Mucosa of descending colon (tissue), 3 donors: Measurements from ENCODE around the gene DUSP6. TPM values are rescaled to one million over a fixed set of nuclear protein-coding genes. Genes with fewer than 3 reads are reported as not detected.
"Not testable (repeated sequence)": the region's sequence is repeated elsewhere in the genome, so short reads cannot be mapped to it uniquely, and the experiment has no call there.

Source experiments
- ATAC-seq: fragments of 200-7000 bp; cut with Tn5 transposase; one replicate; pipeline ENCODE4 v1.9.1; 2020; ENCODE audit warnings: mild to moderate bottlenecking, moderate library complexity
- DNase-seq, 3 donors: peaks; one replicate each; pipeline ENCODE4 v3.0.0-alpha.2; 2020
- H3K36me3 ChIP-seq: fragments of 200-600 bp; one replicate; pipeline ENCODE4 v1.8.0; 2021; ENCODE audit warnings: low read depth, mild to moderate bottlenecking
- H3K4me1 ChIP-seq: fragments of 200-600 bp; one replicate; pipeline ENCODE4 v1.8.0; 2021; ENCODE audit warnings: low read depth, mild to moderate bottlenecking
- H3K4me3 ChIP-seq: fragments of 200-600 bp; one replicate; pipeline ENCODE4 v1.8.0; 2021; ENCODE audit warnings: mild to moderate bottlenecking
- H3K9me3 ChIP-seq: fragments of 200-600 bp; one replicate; pipeline ENCODE4 v1.8.0; 2021; ENCODE audit warnings: mild to moderate bottlenecking
- intact Hi-C, 2 donors: fragments of 100-400 bp; cut with DNase I in 1 of 2; cut with micrococcal nuclease in 1 of 2; formaldehyde crosslinking; loops; one replicate each; pipeline versions ENCODE4 v1.11.0 to v1.11.1; 2022; cut with DNase I, micrococcal nuclease
- total RNA-seq, 3 donors: library from RNA; stranded (reverse); fragmentation: NEBNext Ultra II Directional in 2 of 3; extraction: Animal tissue kit (Norgen Biotek cat#: 25700) in 2 of 3; gene quantifications; one replicate each; pipeline versions ENCODE4 v1.2.1 to v1.2.4, GENCODE V29; 2021 to 2023
- TF ChIP-seq, protein P1 (sequence below): fragments of 200-600 bp; IDR thresholded peaks from one replicate; pipeline ENCODE4 v1.8.0; 2022; ENCODE audit warnings: antibody characterized with exemption, mild to moderate bottlenecking
- donor health status: DM: no; HTN: no; CAD: no; lungs with moderate emphysema.
- donor health status: DM: no; HTN: no; CAD: no.
- donor health status: DM: no; HTN: yes; CAD: no.

DUSP6 gene
- total RNA-seq, 3 donors from 2014 or later, result 56.6 to 82.1 (median 65.0) TPM

DNA sequence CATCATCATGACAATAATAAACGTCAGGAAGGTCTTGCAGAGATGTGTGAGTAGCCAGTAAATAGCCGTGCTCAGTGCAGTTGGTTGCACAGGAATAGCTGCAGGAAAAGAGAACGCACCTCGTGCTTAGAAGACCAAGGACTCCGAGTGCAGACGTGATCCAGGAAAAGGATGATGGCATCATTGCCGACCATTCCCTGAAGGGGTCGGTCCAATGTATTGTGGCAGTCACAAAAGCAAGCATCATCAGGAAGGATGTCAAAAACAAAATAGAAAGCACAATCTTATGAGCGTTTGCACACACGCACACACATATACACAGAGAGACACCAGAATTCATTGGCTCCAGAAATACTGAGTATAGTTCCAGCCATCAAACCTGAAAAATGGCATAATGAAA, 12.8 kb downstream of the DUSP6 start:
- intact Hi-C loops, result no loop called here

GRCh38 chr12:89337136-89337535, 15.2 kb downstream of the DUSP6 start:
- ATAC-seq, intact Hi-C loops, DNase-seq, H3K36me3 ChIP-seq, H3K4me1 ChIP-seq, H3K9me3 ChIP-seq, H3K4me3 ChIP-seq: not testable (repeated sequence)

More for the DNA sequence above, 12.8 kb downstream of the DUSP6 start:
- ATAC-seq, result no peak
- Histone ChIP-seq H3K9me3 (no peaks in the 10 kb centered on the region), H3K4me1 (no peaks in the 10 kb centered on the region), H3K36me3 (no peaks in the 10 kb centered on the region), H3K4me3 (no peak overlapping the region)
- DNase-seq, result no peak
- TF ChIP-seq, protein P1, sequence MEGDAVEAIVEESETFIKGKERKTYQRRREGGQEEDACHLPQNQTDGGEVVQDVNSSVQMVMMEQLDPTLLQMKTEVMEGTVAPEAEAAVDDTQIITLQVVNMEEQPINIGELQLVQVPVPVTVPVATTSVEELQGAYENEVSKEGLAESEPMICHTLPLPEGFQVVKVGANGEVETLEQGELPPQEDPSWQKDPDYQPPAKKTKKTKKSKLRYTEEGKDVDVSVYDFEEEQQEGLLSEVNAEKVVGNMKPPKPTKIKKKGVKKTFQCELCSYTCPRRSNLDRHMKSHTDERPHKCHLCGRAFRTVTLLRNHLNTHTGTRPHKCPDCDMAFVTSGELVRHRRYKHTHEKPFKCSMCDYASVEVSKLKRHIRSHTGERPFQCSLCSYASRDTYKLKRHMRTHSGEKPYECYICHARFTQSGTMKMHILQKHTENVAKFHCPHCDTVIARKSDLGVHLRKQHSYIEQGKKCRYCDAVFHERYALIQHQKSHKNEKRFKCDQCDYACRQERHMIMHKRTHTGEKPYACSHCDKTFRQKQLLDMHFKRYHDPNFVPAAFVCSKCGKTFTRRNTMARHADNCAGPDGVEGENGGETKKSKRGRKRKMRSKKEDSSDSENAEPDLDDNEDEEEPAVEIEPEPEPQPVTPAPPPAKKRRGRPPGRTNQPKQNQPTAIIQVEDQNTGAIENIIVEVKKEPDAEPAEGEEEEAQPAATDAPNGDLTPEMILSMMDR, result no peak

GRCh38 chr12:89335452-89336244, 16.7 kb downstream of the DUSP6 start:
- intact Hi-C loops, result no loop called here
- TF ChIP-seq, protein P1, result no peak
- no peak for ATAC-seq

DNA sequence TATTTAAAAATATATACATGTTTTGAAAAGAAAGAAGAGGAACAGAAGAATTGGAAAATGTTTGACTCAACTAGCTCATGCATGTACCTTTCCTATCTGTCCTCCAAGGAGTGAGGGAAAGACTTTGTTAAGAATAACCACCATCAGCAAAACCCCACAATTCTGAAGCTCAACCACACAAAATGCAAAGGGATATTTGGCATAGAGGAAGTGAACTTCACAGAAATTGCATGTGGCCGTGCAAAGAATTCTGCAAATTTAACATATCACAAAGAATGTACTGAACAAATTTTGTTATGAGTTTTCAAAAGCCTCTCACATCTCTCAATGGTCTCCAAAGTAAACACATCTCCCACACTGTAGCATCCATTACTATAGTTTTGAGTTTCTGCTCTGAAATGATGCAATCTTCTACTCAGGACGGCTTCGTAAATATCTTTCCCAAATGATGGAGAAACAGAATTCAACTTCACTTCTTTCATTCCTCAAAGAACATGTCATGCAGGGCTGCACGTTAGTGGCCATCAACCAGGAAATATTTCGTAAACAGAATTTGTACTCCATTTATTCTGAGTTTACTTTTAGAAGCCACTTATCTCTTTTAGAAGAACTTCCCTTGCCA, 17.6 kb downstream of the DUSP6 start:
- TF ChIP-seq, protein P1, result no peak
- Histone ChIP-seq H3K36me3 (no peaks in the 10 kb centered on the region), H3K4me1 (no peaks in the 10 kb centered on the region), H3K4me3 (no peak overlapping the region), H3K9me3 (no peaks in the 10 kb centered on the region)
- ATAC-seq (no peak), DNase-seq (no peak)
- intact Hi-C loops, result no loop called here

More at GRCh38 chr12:89335452-89336244, 16.7 kb downstream of the DUSP6 start:
- Histone ChIP-seq H3K4me1 (no peaks in the 10 kb centered on the region), H3K9me3 (no peaks in the 10 kb centered on the region), H3K4me3 (no peak overlapping the region), H3K36me3 (no peaks in the 10 kb centered on the region)
- no peak for DNase-seq

- TF ChIP-seq, protein P1, result no peak
- H3K4me1 ChIP-seq, result no peaks in the 10 kb centered on the region
- H3K9me3 ChIP-seq, result no peaks in the 10 kb centered on the region
- ATAC-seq (peak; percentile 95), DNase-seq (peak in 1 of 3 donors; percentile 58)
- H3K4me3 ChIP-seq, result no peak overlapping the region
- intact Hi-C loops, result no loop called here
- H3K36me3 ChIP-seq, result no peaks in the 10 kb centered on the region
Observed at GRCh38 chr12:89333564-89334252, 18.6 kb downstream of the DUSP6 start.
